A549 (cell line): ENCODE measurements around the gene DYNC2H1. TPM values are rescaled to one million over a fixed set of nuclear protein-coding genes. Genes with fewer than 3 reads are reported as not detected.

ENCODE experiments used
- ATAC-seq, 2 experiments: fragments of 200-7000 bp in 1 of 2; fragments of >200 bp in 1 of 2; cut with Nextera tagmentation in 1 of 2; cut with Tn5 transposase in 1 of 2; 3 replicates each; pipeline versions ENCODE4 v1.8.0 to v1.9.1; 2018 to 2020; ENCODE audit warnings: mild to moderate bottlenecking in 1 of 2, moderate library complexity in 1 of 2
- CTCF ChIA-PET: fragments of 300-600 bp; sonication (Branson Sonifier 250); formaldehyde crosslinking; extraction: SDS; loops from one replicate; lab custom pipeline; 2021; ENCODE audit warnings: antibody characterized with exemption, inconsistent platforms; lab: Yijun Ruan, JAX
- POLR2A ChIA-PET: fragments of 350-600 bp; formaldehyde crosslinking; extraction: SDS; loops from one replicate; lab custom pipeline; 2021; ENCODE audit warnings: antibody characterized with exemption, inconsistent platforms; lab: Yijun Ruan, JAX
- DNase-seq, 2 experiments: peaks; one replicate each; pipeline versions ENCODE4 v3.0.0 to v3.0.0-alpha.2; 2011 to 2016; ENCODE audit warnings: low read depth in 1 of 2, low spot score in 1 of 2
- FAIRE-seq: peaks from 2 replicates; lab custom pipeline; 2011; peaks lifted over from hg19 to GRCh38; lab: Jason Lieb, UNC
- H3K27ac ChIP-seq, 2 experiments: fragments of >200 bp; sonication (Bioruptor Twin); formaldehyde crosslinking; 3 replicates each; pipeline ENCODE4 v1.5.1; 2016 to 2017
- H3K4me1 ChIP-seq: fragments of >200 bp; sonication (Bioruptor Twin); formaldehyde crosslinking; 3 replicates; pipeline ENCODE4 v1.6.1; 2016
- H3K4me2 ChIP-seq: fragments of >200 bp; sonication (Bioruptor Twin); formaldehyde crosslinking; 3 replicates; pipeline ENCODE4 v1.6.1; 2016
- H3K4me3 ChIP-seq: fragments of >200 bp; sonication (Bioruptor Twin); formaldehyde crosslinking; 3 replicates; pipeline ENCODE4 v1.5.1; 2016
- H3K9me3 ChIP-seq: fragments of >200 bp; sonication (Bioruptor Twin); formaldehyde crosslinking; 3 replicates; pipeline ENCODE4 v1.6.1; 2016
- ATOH8 ChIP-seq: fragments of 250-450 bp; sonication (Bioruptor Pico); IDR thresholded peaks from 2 replicates; pipeline ENCODE4 v1.5.0; 2020; ENCODE audit warnings: low read depth, mild to moderate bottlenecking, moderate library complexity
- BHLHE40 ChIP-seq: IDR thresholded peaks from 2 replicates; pipeline ENCODE4 v1.6.1; 2012; ENCODE audit warnings: low read depth, low read length, inconsistent platforms
- CBX2 ChIP-seq: fragments of 200-600 bp; sonication (generic); IDR thresholded peaks from 2 replicates; pipeline ENCODE4 v1.6.1; 2016; ENCODE audit warnings: low read depth, mild to moderate bottlenecking, borderline replicate concordance
- CEBPB ChIP-seq, 2 experiments: fragments of >200 bp in 1 of 2; sonication (Bioruptor Twin) in 1 of 2; formaldehyde crosslinking in 1 of 2; IDR thresholded peaks; 2 replicates each; pipeline ENCODE4 v1.6.1; 2012 to 2016
- CHD2 ChIP-seq: fragments of 150-350 bp; IDR thresholded peaks from 2 replicates; pipeline ENCODE4 v1.6.1; 2014; ENCODE audit warnings: low read length; ENCODE audit not compliant: partially characterized antibody
- CHD4 ChIP-seq: fragments of 200-600 bp; sonication (generic); IDR thresholded peaks from 2 replicates; pipeline ENCODE4 v1.6.1; 2016; ENCODE audit warnings: antibody characterized with exemption, mild to moderate bottlenecking, borderline replicate concordance
- CTCF ChIP-seq: fragments of >200 bp; sonication (Bioruptor Twin); formaldehyde crosslinking; IDR thresholded peaks from 3 replicates; pipeline ENCODE4 v1.5.1; 2016
- E2F6 ChIP-seq: IDR thresholded peaks from 2 replicates; pipeline ENCODE4 v1.6.1; 2012; ENCODE audit warnings: low read depth, borderline replicate concordance
- EHF ChIP-seq: fragments of 250-450 bp; sonication (Bioruptor Pico); IDR thresholded peaks from 2 replicates; pipeline ENCODE4 v1.5.0; 2020; ENCODE audit warnings: mild to moderate bottlenecking
- FOXS1 ChIP-seq: fragments of 250-450 bp; sonication (Bioruptor Pico); IDR thresholded peaks from 2 replicates; pipeline ENCODE4 v1.5.0; 2020; ENCODE audit warnings: mild to moderate bottlenecking, moderate library complexity
- GATA3 ChIP-seq: IDR thresholded peaks from 2 replicates; pipeline ENCODE4 v1.6.1; 2012; ENCODE audit warnings: borderline replicate concordance
- HDAC2 ChIP-seq: fragments of 200-600 bp; sonication (generic); IDR thresholded peaks from 2 replicates; pipeline ENCODE4 v1.6.1; 2016
- HMGXB4 ChIP-seq: fragments of 250-450 bp; sonication (Bioruptor Pico); IDR thresholded peaks from 2 replicates; pipeline ENCODE4 v1.5.0; 2021; ENCODE audit warnings: mild to moderate bottlenecking, moderate library complexity, borderline replicate concordance
- JUNB ChIP-seq: fragments of >200 bp; sonication (Bioruptor Twin); formaldehyde crosslinking; IDR thresholded peaks from 2 replicates; pipeline ENCODE4 v1.6.1; 2016
- MAZ ChIP-seq: fragments of 150-350 bp; IDR thresholded peaks from 2 replicates; pipeline ENCODE4 v1.6.1; 2014; ENCODE audit warnings: antibody characterized with exemption, low read depth, low read length, borderline replicate concordance
- NFE2L2 ChIP-seq: fragments of 150-350 bp; conservative IDR thresholded peaks from 2 replicates; pipeline ENCODE4 v1.6.1; 2014; ENCODE audit warnings: low read length
- PBX3 ChIP-seq: IDR thresholded peaks from 2 replicates; pipeline ENCODE4 v1.6.1; 2012
- RAD21 ChIP-seq, 2 experiments: fragments of >200 bp in 1 of 2; sonication (Bioruptor Twin) in 1 of 2; formaldehyde crosslinking in 1 of 2; IDR thresholded peaks in 1 of 2; conservative IDR thresholded peaks in 1 of 2; 2 replicates in 1 of 2; 3 replicates in 1 of 2; pipeline ENCODE4 v1.6.1; 2012 to 2018; ENCODE audit warnings: inconsistent platforms in 1 of 2
- RARB ChIP-seq: fragments of 250-450 bp; sonication (Bioruptor Pico); IDR thresholded peaks from 2 replicates; pipeline ENCODE4 v1.8.0; 2021; ENCODE audit warnings: mild to moderate bottlenecking, moderate library complexity
- RCOR1 ChIP-seq: fragments of 150-350 bp; IDR thresholded peaks from 2 replicates; pipeline ENCODE4 v1.6.1; 2014; ENCODE audit warnings: antibody characterized with exemption, low read length, low read depth
- RNF2 ChIP-seq: fragments of 200-600 bp; sonication (generic); IDR thresholded peaks from 2 replicates; pipeline ENCODE4 v1.6.1; 2016; ENCODE audit warnings: low read depth, mild to moderate bottlenecking, antibody characterized with exemption, moderate library complexity, borderline replicate concordance
- TFCP2L1 ChIP-seq: fragments of 250-450 bp; sonication (Bioruptor Pico); IDR thresholded peaks from 2 replicates; pipeline ENCODE4 v1.5.0; 2021; ENCODE audit warnings: mild to moderate bottlenecking
- TP53 ChIP-seq: fragments of 250-450 bp; sonication (Bioruptor Pico); IDR thresholded peaks from 2 replicates; pipeline ENCODE4 v1.5.0; 2021; ENCODE audit warnings: mild to moderate bottlenecking, moderate library complexity
- USF2 ChIP-seq: fragments of 450-650 bp; IDR thresholded peaks from 2 replicates; pipeline ENCODE4 v1.6.1; 2014; ENCODE audit warnings: antibody characterized with exemption
- ZC3H11A ChIP-seq: fragments of 450-650 bp; IDR thresholded peaks from 2 replicates; pipeline ENCODE4 v1.6.1; 2014; ENCODE audit warnings: antibody characterized with exemption, mild to moderate bottlenecking
- ZNF302 ChIP-seq: fragments of 250-450 bp; sonication (Bioruptor Pico); IDR thresholded peaks from 2 replicates; pipeline ENCODE4 v1.9.0; 2021; ENCODE audit warnings: inconsistent platforms, mild to moderate bottlenecking, moderate library complexity
- WGBS: methylation state at CpG from one replicate; pipeline ENCODE4 v1.1.6; 2017; ENCODE audit errors: missing lambda C conversion rate; 5-methylcytosine and 5-hydroxymethylcytosine counted together
- polyA plus RNA-seq, 4 experiments: library from polyadenylated mRNA; depleted of rRNA in 3 of 4; stranded (reverse); fragments of >200 nt; fragmentation: RNase III in 1 of 4; extraction: RNeasy Plus Mini Kit Qiagen cat#74134 plus additional on column Dnase treatment in 1 of 4; gene quantifications; 2 replicates in 3 of 4; 3 replicates in 1 of 4; pipeline ENCODE4 v1.2.3, GENCODE V29; 2011 to 2017

DYNC2H1 gene
- polyA plus RNA-seq, 2 of the 4 experiments (the other 2 are of a cell fraction): 4.9 to 14.8 TPM

- no peak overlapping the region for H3K4me2 ChIP-seq
- no peak overlapping the region for H3K4me3 ChIP-seq
- H3K9me3 ChIP-seq: no peaks in the 10 kb centered on the region
- no peak for FAIRE-seq
- no peaks in the 10 kb centered on the region for H3K4me1 ChIP-seq
- TF ChIP-seq CTCF (no peak), JUNB (no peak), HMGXB4 (CRISPR knock-in tag) (no peak), USF2 (no peak), FOXS1 (no peak), E2F6 (no peak), MAZ (no peak), ZNF302 (CRISPR knock-in tag) (no peak), EHF (no peak), CEBPB (IDR thresholded peaks at IDR 0.05) (no peak), RAD21 (conservative IDR thresholded peaks at IDR 0.05 in 1 of 2, IDR thresholded peaks at IDR 0.05 in 1 of 2) (no peak), ZC3H11A (no peak), PBX3 (no peak), HDAC2 (no peak), TFCP2L1 (CRISPR knock-in tag) (no peak), ATOH8 (CRISPR knock-in tag) (no peak), CBX2 (no peak), RNF2 (no peak), TP53 (no peak), RARB (CRISPR knock-in tag) (no peak)
- WGBS: 89% methylated on average over 1 of the region's 1 CpG
- DNase-seq: no peak
- ChIA-PET CTCF (no interaction called here), POLR2A (no interaction called here)
- no peak overlapping the region for H3K27ac ChIP-seq
- ATAC-seq: no peak
Measured at GRCh38 chr11:103364687-103365086, 255.5 kb downstream of the DYNC2H1 start.

GRCh38 chr11:103367650-103368049 lies 258.4 kb downstream of the DYNC2H1 start:
- no peak for DNase-seq
- ChIA-PET CTCF (no interaction called here), POLR2A (no interaction called here)
- FAIRE-seq: no peak
- Histone ChIP-seq H3K4me3 (no peak overlapping the region), H3K4me2 (no peak overlapping the region), H3K27ac (no peak overlapping the region), H3K9me3 (no peaks in the 10 kb centered on the region), H3K4me1 (no peaks in the 10 kb centered on the region)
- no peak for ATAC-seq
- WGBS: 27% methylated on average over 3 of the region's 3 CpGs
- no peak for TF ChIP-seq CTCF
- no peak for TF ChIP-seq CHD2
- TF ChIP-seq CHD4: no peak
- no peak for TF ChIP-seq BHLHE40
- TF ChIP-seq RCOR1: no peak
- TF ChIP-seq HDAC2: no peak
- TF ChIP-seq GATA3: no peak
- no peak for TF ChIP-seq USF2
- no peak for TF ChIP-seq HMGXB4 (CRISPR knock-in tag)
- TF ChIP-seq TP53: no peak
- TF ChIP-seq NFE2L2: no peak
